Fibroblast of lung (primary cell): ENCODE data around the gene C3orf70. TPM values are rescaled to one million over a fixed set of nuclear protein-coding genes. Genes with fewer than 3 reads are reported as not detected.
A peak's percentile ranks its signal among the peaks of the same experiment; 100 is the strongest.

Experiments
- DNase-seq, 2 donors: peaks; one replicate each; pipeline versions ENCODE4 v3.0.0 to v3.0.0-alpha.2; 2010; ENCODE audit warnings: low read depth in 2 of 2
- H2AFZ ChIP-seq: 2 replicates; pipeline ENCODE4 v1.5.1; 2012; ENCODE audit warnings: low read length, control low read depth, inconsistent platforms
- H3K27ac ChIP-seq: 2 replicates; pipeline ENCODE4 v1.5.1; 2011; ENCODE audit warnings: low read length, control low read depth; ENCODE audit not compliant: insufficient read depth
- H3K27me3 ChIP-seq: 2 replicates; pipeline ENCODE4 v1.5.1; 2011; ENCODE audit warnings: mild to moderate bottlenecking, low read length; ENCODE audit not compliant: control insufficient read depth, insufficient read depth
- H3K36me3 ChIP-seq: 2 replicates; pipeline ENCODE4 v1.5.1; 2011; ENCODE audit warnings: low read length; ENCODE audit not compliant: control insufficient read depth, insufficient read depth
- H3K4me1 ChIP-seq: 2 replicates; pipeline ENCODE4 v1.5.1; 2011; ENCODE audit warnings: low read length; ENCODE audit not compliant: control insufficient read depth, insufficient read depth; ENCODE audit errors: extremely low read depth
- H3K4me2 ChIP-seq: 2 replicates; pipeline ENCODE4 v1.5.1; 2011; ENCODE audit warnings: low read length, control low read depth; ENCODE audit not compliant: insufficient read depth; ENCODE audit errors: extremely low read depth
- H3K4me3 ChIP-seq, 4 experiments: fragments of 200-600 bp in 1 of 4; sonication (generic) in 1 of 4; replicated peaks in 1 of 4; 2 replicates each; pipeline ENCODE4 v1.5.1; 2011 to 2016; ENCODE audit warnings: low read length in 4 of 4, low read depth in 3 of 4, mild to moderate bottlenecking in 3 of 4, control low read depth in 2 of 4, inconsistent platforms in 1 of 4, mixed read lengths in 1 of 4; ENCODE audit not compliant: insufficient read depth in 1 of 4; ENCODE audit errors: control extremely low read depth in 1 of 4
- H3K79me2 ChIP-seq: 2 replicates; pipeline ENCODE4 v1.5.1; 2012; ENCODE audit warnings: mild to moderate bottlenecking, low read length, inconsistent platforms; ENCODE audit not compliant: control insufficient read depth, insufficient read depth
- H3K9ac ChIP-seq: 2 replicates; pipeline ENCODE4 v1.5.1; 2011; ENCODE audit warnings: mild to moderate bottlenecking, low read length, control low read depth; ENCODE audit not compliant: insufficient read depth
- H3K9me3 ChIP-seq: 2 replicates; pipeline ENCODE4 v1.5.1; 2012; ENCODE audit warnings: low read depth, low read length; ENCODE audit not compliant: control insufficient read depth, insufficient read depth
- H4K20me1 ChIP-seq: 2 replicates; pipeline ENCODE4 v1.5.1; 2011; ENCODE audit warnings: low read length; ENCODE audit not compliant: control insufficient read depth, insufficient read depth; ENCODE audit errors: extremely low read depth
- EZH2 ChIP-seq: IDR thresholded peaks from 2 replicates; pipeline ENCODE4 v1.5.1; 2012; ENCODE audit warnings: low read length, control low read depth, mild to moderate bottlenecking; ENCODE audit errors: missing control alignments
- polyA plus RNA-seq, 2 donors: library from polyadenylated mRNA; depleted of rRNA in 1 of 2; stranded (reverse) in 1 of 2; unstranded in 1 of 2; fragments of >200 nt; gene quantifications; 2 replicates each; pipeline ENCODE4 v1.2.1, GENCODE V29; 2011 to 2012; ENCODE audit warnings: missing spikeins in 1 of 2
- total RNA-seq: library from RNA; depleted of rRNA; stranded (reverse); fragments of >200 nt; gene quantifications from 2 replicates; pipeline ENCODE4 v1.2.1, GENCODE V29; 2014
- TF ChIP-seq, protein P1 (sequence below), 2 donors: IDR thresholded peaks in 1 of 2; conservative IDR thresholded peaks in 1 of 2; 1 replicate in 1 of 2; 2 replicates in 1 of 2; pipeline ENCODE4 v1.5.1; 2011 to 2012; ENCODE audit warnings: low read length in 2 of 2, control low read depth in 1 of 2, inconsistent platforms in 1 of 2, low read depth in 1 of 2, mild to moderate bottlenecking in 1 of 2

Gene C3orf70
- total and polyA plus RNA-seq, 2 donors (not counting 1 experiment from before 2014, with no cell fraction given): 0.33 to 4.7 TPM

DNA sequence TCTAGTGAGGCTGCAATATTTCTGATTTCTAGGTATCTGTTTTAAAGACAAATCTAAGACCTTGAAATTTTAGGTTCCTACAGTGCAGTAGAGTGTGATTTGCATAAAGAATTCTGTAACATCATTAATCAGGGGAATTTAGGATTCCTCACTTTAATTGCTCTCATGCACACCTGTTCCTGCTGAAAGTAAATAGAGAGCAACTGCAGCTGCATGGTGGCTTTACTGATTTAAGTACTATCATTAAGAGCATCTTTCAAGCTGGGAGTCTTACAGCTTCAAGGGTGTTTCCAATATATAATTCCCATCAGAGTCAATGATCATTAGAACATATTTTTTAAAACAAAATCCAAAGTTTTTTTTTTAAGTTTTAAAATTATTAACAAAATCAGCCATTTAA lies 36.0 kb upstream of the C3orf70 start:
- Histone ChIP-seq H3K9ac (no peak overlapping the region), H4K20me1 (no peaks in the 10 kb centered on the region), H3K4me3 (no peak overlapping the region), H3K4me1 (no peaks in the 10 kb centered on the region), H3K9me3 (no peaks in the 10 kb centered on the region), H2AFZ (no peak overlapping the region), H3K27ac (no peak overlapping the region), H3K36me3 (no peaks in the 10 kb centered on the region), H3K4me2 (no peak overlapping the region), H3K27me3 (no peaks in the 10 kb centered on the region), H3K79me2 (no peaks in the 10 kb centered on the region)
- TF ChIP-seq, protein P1, sequence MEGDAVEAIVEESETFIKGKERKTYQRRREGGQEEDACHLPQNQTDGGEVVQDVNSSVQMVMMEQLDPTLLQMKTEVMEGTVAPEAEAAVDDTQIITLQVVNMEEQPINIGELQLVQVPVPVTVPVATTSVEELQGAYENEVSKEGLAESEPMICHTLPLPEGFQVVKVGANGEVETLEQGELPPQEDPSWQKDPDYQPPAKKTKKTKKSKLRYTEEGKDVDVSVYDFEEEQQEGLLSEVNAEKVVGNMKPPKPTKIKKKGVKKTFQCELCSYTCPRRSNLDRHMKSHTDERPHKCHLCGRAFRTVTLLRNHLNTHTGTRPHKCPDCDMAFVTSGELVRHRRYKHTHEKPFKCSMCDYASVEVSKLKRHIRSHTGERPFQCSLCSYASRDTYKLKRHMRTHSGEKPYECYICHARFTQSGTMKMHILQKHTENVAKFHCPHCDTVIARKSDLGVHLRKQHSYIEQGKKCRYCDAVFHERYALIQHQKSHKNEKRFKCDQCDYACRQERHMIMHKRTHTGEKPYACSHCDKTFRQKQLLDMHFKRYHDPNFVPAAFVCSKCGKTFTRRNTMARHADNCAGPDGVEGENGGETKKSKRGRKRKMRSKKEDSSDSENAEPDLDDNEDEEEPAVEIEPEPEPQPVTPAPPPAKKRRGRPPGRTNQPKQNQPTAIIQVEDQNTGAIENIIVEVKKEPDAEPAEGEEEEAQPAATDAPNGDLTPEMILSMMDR (conservative IDR thresholded peaks at IDR 0.05 in 1 of 2, IDR thresholded peaks at IDR 0.05 in 1 of 2; ENCODE audit: low read depth in 1 of 2, low read length in 2 of 2): no peak
- no peak for TF ChIP-seq EZH2
- DNase-seq: no peak

DNA sequence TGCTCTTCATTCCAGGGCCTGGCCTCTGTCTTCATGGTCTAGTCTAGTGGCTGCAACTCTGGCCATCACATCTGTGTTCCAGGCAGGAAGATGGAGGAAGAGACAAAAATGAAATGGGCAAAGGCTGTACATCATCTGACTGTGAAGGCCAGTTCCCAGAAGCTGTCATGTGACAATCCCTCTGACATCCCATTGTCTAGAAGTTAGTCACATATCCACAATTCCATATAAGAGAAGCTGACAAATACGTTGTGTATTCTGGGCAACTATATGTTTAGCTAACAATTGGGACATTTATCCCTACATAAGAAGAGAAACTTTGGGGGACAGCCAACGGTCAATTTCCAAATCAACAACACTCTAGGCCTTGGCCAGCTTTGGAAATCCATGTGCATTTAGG lies 34.5 kb upstream of the C3orf70 start:
- DNase-seq: no peak
- Histone ChIP-seq H3K27me3 (no peaks in the 10 kb centered on the region), H2AFZ (no peak overlapping the region), H3K27ac (no peak overlapping the region), H3K9ac (no peak overlapping the region), H3K4me2 (no peak overlapping the region), H3K79me2 (no peaks in the 10 kb centered on the region), H3K36me3 (no peaks in the 10 kb centered on the region), H3K9me3 (no peaks in the 10 kb centered on the region), H3K4me1 (no peaks in the 10 kb centered on the region), H4K20me1 (no peaks in the 10 kb centered on the region), H3K4me3 (no peak overlapping the region)
- no peak for TF ChIP-seq EZH2
- TF ChIP-seq, protein P1 (conservative IDR thresholded peaks at IDR 0.05 in 1 of 2, IDR thresholded peaks at IDR 0.05 in 1 of 2; ENCODE audit: low read depth in 1 of 2, low read length in 2 of 2): no peak

DNA sequence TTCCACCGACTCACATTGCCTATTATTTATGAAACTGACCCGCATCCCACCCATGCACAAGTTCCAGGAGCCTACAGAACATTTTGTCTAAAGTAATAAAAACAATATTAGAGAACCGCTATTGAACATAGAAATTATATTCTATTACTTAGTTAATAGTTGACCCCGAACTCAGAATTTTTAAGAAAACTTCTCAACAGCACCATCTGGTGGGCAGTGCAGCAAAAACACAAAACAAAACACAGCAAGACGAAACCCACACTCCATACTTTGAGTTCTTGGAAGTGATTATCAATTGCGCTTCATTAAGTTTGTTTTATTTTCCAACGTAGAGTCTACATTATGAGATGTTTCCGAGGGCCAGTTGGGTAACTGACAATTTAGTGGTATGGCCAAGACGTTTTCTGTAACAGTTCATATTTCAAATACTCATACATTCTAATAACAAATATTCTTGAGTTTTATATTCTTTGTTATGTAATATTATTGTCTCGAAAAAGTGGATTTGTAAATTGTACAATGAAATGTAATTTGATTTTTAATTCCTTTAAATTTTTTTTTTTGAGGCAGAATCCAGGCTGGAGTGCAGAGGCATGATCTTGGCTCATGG lies 24.0 kb upstream of the C3orf70 start:
- Histone ChIP-seq H3K36me3 (no peaks in the 10 kb centered on the region), H3K4me2 (peak overlapping the region; percentile 70), H3K27me3 (peaks cover 4% of the 10 kb centered on the region), H4K20me1 (no peaks in the 10 kb centered on the region), H3K9ac (no peak overlapping the region), H3K27ac (no peak overlapping the region), H3K9me3 (no peaks in the 10 kb centered on the region), H3K4me1 (no peaks in the 10 kb centered on the region), H3K79me2 (no peaks in the 10 kb centered on the region), H2AFZ (peak overlapping the region; percentile 30), H3K4me3 (no peak overlapping the region)
- TF ChIP-seq, protein P1 (conservative IDR thresholded peaks at IDR 0.05 in 1 of 2, IDR thresholded peaks at IDR 0.05 in 1 of 2; ENCODE audit: low read depth in 1 of 2, low read length in 2 of 2): peak; percentile 71 to 74
- TF ChIP-seq EZH2: no peak
- DNase-seq: peak; percentile 14 to 57
